GM23338 (cell line): Measurements from ENCODE around the gene ZSWIM9. TPM values are rescaled to one million over a fixed set of nuclear protein-coding genes. Genes with fewer than 3 reads are reported as not detected.

Source experiments
- ATAC-seq: fragments of 200-7000 bp; cut with Tn5 transposase; 3 replicates; pipeline ENCODE4 v1.9.1; 2020
- DNase-seq: peaks from one replicate; pipeline ENCODE4 v3.0.0-alpha.2; 2015; ENCODE audit warnings: low spot score
- H2AFZ ChIP-seq: fragments of 200-600 bp; sonication (generic); 2 replicates; pipeline ENCODE4 v1.8.0; 2016; ENCODE audit warnings: antibody characterized with exemption, mild to moderate bottlenecking, moderate library complexity
- H3F3A ChIP-seq: fragments of 200-600 bp; sonication (generic); replicated peaks from 2 replicates; pipeline ENCODE4 v1.8.0; 2017; ENCODE audit warnings: antibody characterized with exemption, mixed run types, low read depth
- H3K27ac ChIP-seq: fragments of 200-600 bp; sonication (generic); 2 replicates; pipeline ENCODE4 v1.6.1; 2016; ENCODE audit warnings: low read depth
- H3K27me3 ChIP-seq: fragments of 200-600 bp; sonication (generic); 2 replicates; pipeline ENCODE4 v1.8.0; 2016; ENCODE audit warnings: mild to moderate bottlenecking, mixed run types, moderate library complexity; ENCODE audit not compliant: insufficient read depth
- H3K36me3 ChIP-seq: fragments of 200-600 bp; sonication (generic); 2 replicates; pipeline ENCODE4 v1.8.0; 2016; ENCODE audit warnings: mild to moderate bottlenecking; ENCODE audit not compliant: insufficient read depth
- H3K4me1 ChIP-seq: fragments of 200-600 bp; sonication (generic); 2 replicates; pipeline ENCODE4 v1.8.0; 2016; ENCODE audit warnings: mild to moderate bottlenecking, moderate library complexity; ENCODE audit not compliant: insufficient read depth
- H3K4me2 ChIP-seq: fragments of 200-600 bp; sonication (generic); 2 replicates; pipeline ENCODE4 v1.7.1; 2017; ENCODE audit warnings: mixed run types
- H3K4me3 ChIP-seq: fragments of 200-600 bp; sonication (generic); 2 replicates; pipeline ENCODE4 v1.6.1; 2016; ENCODE audit warnings: mixed run types
- H3K79me2 ChIP-seq: fragments of 200-600 bp; sonication (generic); replicated peaks from 2 replicates; pipeline ENCODE4 v1.8.0; 2017; ENCODE audit warnings: mild to moderate bottlenecking; ENCODE audit not compliant: insufficient read depth
- H3K9me2 ChIP-seq: fragments of 200-600 bp; sonication (generic); 2 replicates; pipeline ENCODE4 v1.8.0; 2017; ENCODE audit not compliant: insufficient read depth
- H4K20me1 ChIP-seq: fragments of 200-600 bp; sonication (generic); replicated peaks from 2 replicates; pipeline ENCODE4 v1.8.0; 2017; ENCODE audit warnings: mild to moderate bottlenecking; ENCODE audit not compliant: insufficient read depth
- H3K27ac Mint-ChIP-seq: 2 replicates; pipeline ENCODE4 v1.8.0; 2020; ENCODE audit warnings: inconsistent platforms, mild to moderate bottlenecking, moderate library complexity, mixed read lengths
- H3K27me3 Mint-ChIP-seq: 3 replicates; pipeline ENCODE4 v1.8.0; 2022; ENCODE audit warnings: low read depth, mild to moderate bottlenecking, moderate library complexity, mixed read lengths, inconsistent platforms; ENCODE audit not compliant: insufficient read depth, poor library complexity
- H3K36me3 Mint-ChIP-seq: 3 replicates; pipeline ENCODE4 v1.8.0; 2021; ENCODE audit warnings: low read depth, mild to moderate bottlenecking, inconsistent platforms, moderate library complexity, mixed read lengths
- H3K4me1 Mint-ChIP-seq: 3 replicates; pipeline ENCODE4 v1.8.0; 2020; ENCODE audit warnings: mild to moderate bottlenecking, inconsistent platforms, mixed read lengths
- H3K4me3 Mint-ChIP-seq: 3 replicates; pipeline ENCODE4 v1.8.0; 2021; ENCODE audit warnings: moderate library complexity, mild to moderate bottlenecking, inconsistent platforms, mixed read lengths
- H3K9me3 Mint-ChIP-seq: 3 replicates; pipeline ENCODE4 v1.8.0; 2020; ENCODE audit warnings: moderate library complexity, mild to moderate bottlenecking, inconsistent platforms, mixed read lengths
- CREB1 ChIP-seq: fragments of 250-450 bp; sonication (Bioruptor Pico); IDR thresholded peaks from 2 replicates; pipeline ENCODE4 v1.5.0; 2020; ENCODE audit warnings: low read depth, mild to moderate bottlenecking, moderate library complexity
- EZH2 ChIP-seq: fragments of 200-600 bp; sonication (generic); IDR thresholded peaks from one replicate; pipeline ENCODE4 v1.8.0; 2017; ENCODE audit warnings: antibody characterized with exemption, mild to moderate bottlenecking, low read depth; ENCODE audit not compliant: unreplicated experiment
- EZH2phosphoT487 ChIP-seq: fragments of 200-600 bp; sonication (generic); IDR thresholded peaks from one replicate; pipeline ENCODE4 v1.8.1; 2018; ENCODE audit warnings: antibody characterized with exemption; ENCODE audit not compliant: unreplicated experiment
- JUNB ChIP-seq: IDR thresholded peaks from one replicate; pipeline ENCODE4 v1.6.1; 2016; ENCODE audit warnings: antibody characterized with exemption; ENCODE audit not compliant: unreplicated experiment
- NANOG ChIP-seq: IDR thresholded peaks from 2 replicates; pipeline ENCODE4 v1.6.1; 2016; ENCODE audit warnings: antibody characterized with exemption, borderline replicate concordance
- POLR2AphosphoS5 ChIP-seq: IDR thresholded peaks from 2 replicates; pipeline ENCODE4 v1.6.1; 2016; ENCODE audit warnings: antibody characterized with exemption, low read depth
- STAT1 ChIP-seq: IDR thresholded peaks from one replicate; pipeline ENCODE4 v1.6.1; 2016; ENCODE audit warnings: antibody characterized with exemption; ENCODE audit not compliant: unreplicated experiment
- ZNF114 ChIP-seq: fragments of 250-450 bp; sonication (Bioruptor Pico); IDR thresholded peaks from 2 replicates; pipeline ENCODE4 v1.5.0; 2020; ENCODE audit warnings: mild to moderate bottlenecking, moderate library complexity
- ZNF331 ChIP-seq: fragments of 250-450 bp; sonication (Bioruptor Pico); IDR thresholded peaks from 2 replicates; pipeline ENCODE4 v1.5.0; 2020; ENCODE audit warnings: low read depth, mild to moderate bottlenecking, moderate library complexity
- polyA plus RNA-seq: library from polyadenylated mRNA; unstranded; fragments of >200 nt; fragmentation: Nextera tagmentation; extraction: Ambion mirVana; gene quantifications from 2 replicates; pipeline ENCODE4 v1.2.1, GENCODE V29; 2016
- total RNA-seq: library from RNA; depleted of rRNA; stranded (reverse); fragments of >200 nt; shearing (Covaris generic); gene quantifications from 2 replicates; pipeline ENCODE4 v1.2.3, GENCODE V29; 2014
- TF ChIP-seq, protein P1 (sequence below), 2 experiments: fragments of 200-600 bp in 1 of 2; sonication (generic) in 1 of 2; conservative IDR thresholded peaks; 2 replicates each; pipeline versions ENCODE4 v1.5.1 to v1.6.1; 2016 to 2017; ENCODE audit warnings: antibody characterized with exemption in 2 of 2, low read depth in 2 of 2, mild to moderate bottlenecking in 2 of 2, moderate library complexity in 1 of 2
- TF ChIP-seq, protein P2 (sequence below): fragments of 250-450 bp; sonication (Bioruptor Pico); IDR thresholded peaks from 2 replicates; pipeline ENCODE4 v1.5.0; 2020; ENCODE audit warnings: mild to moderate bottlenecking, moderate library complexity
- TF ChIP-seq, protein P3 (sequence below): IDR thresholded peaks from 2 replicates; pipeline ENCODE4 v1.6.1; 2016; ENCODE audit warnings: antibody characterized with exemption
- TF ChIP-seq, protein P4 (sequence below): IDR thresholded peaks from one replicate; pipeline ENCODE4 v1.6.1; 2018; ENCODE audit warnings: antibody characterized with exemption; ENCODE audit not compliant: unreplicated experiment

Gene ZSWIM9
- total and polyA plus RNA-seq, 2 experiments from 2014 or later: 2.9 to 9.1 TPM

DNA sequence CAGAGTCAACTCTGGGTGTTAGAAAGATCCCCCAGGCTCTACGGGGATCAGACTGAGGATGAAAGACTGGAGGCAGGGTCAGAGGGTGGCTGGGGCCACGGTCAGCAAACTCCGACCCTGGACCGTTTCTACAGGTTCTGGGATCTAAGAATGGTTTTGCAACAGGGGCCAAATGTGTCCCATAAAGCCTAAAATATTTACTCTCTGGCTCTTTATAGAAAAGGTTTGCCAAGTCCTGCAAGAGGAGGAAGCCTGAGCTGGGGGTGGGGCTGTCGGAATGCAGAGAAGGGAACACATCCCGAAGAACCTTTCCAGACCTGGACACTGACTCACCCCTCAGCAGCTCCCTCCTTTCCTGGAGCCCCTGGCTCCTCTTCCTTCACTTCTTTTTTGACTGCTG is 21.1 kb upstream of the ZSWIM9 start:
- H3K36me3 Mint-ChIP-seq: peaks cover 67% of the 10 kb centered on the region
- ATAC-seq: no peak

More for the DNA sequence above, 21.1 kb upstream of the ZSWIM9 start:
- TF ChIP-seq, protein P1, sequence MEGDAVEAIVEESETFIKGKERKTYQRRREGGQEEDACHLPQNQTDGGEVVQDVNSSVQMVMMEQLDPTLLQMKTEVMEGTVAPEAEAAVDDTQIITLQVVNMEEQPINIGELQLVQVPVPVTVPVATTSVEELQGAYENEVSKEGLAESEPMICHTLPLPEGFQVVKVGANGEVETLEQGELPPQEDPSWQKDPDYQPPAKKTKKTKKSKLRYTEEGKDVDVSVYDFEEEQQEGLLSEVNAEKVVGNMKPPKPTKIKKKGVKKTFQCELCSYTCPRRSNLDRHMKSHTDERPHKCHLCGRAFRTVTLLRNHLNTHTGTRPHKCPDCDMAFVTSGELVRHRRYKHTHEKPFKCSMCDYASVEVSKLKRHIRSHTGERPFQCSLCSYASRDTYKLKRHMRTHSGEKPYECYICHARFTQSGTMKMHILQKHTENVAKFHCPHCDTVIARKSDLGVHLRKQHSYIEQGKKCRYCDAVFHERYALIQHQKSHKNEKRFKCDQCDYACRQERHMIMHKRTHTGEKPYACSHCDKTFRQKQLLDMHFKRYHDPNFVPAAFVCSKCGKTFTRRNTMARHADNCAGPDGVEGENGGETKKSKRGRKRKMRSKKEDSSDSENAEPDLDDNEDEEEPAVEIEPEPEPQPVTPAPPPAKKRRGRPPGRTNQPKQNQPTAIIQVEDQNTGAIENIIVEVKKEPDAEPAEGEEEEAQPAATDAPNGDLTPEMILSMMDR (conservative IDR thresholded peaks at IDR 0.05; ENCODE audit: low read depth in 2 of 2): no peak
- TF ChIP-seq NANOG: no peak
- no peak for TF ChIP-seq STAT1
- no peak for TF ChIP-seq CREB1 (CRISPR knock-in tag)
- no peak for TF ChIP-seq JUNB
- TF ChIP-seq ZNF331 (CRISPR knock-in tag): no peak
- TF ChIP-seq, protein P2, sequence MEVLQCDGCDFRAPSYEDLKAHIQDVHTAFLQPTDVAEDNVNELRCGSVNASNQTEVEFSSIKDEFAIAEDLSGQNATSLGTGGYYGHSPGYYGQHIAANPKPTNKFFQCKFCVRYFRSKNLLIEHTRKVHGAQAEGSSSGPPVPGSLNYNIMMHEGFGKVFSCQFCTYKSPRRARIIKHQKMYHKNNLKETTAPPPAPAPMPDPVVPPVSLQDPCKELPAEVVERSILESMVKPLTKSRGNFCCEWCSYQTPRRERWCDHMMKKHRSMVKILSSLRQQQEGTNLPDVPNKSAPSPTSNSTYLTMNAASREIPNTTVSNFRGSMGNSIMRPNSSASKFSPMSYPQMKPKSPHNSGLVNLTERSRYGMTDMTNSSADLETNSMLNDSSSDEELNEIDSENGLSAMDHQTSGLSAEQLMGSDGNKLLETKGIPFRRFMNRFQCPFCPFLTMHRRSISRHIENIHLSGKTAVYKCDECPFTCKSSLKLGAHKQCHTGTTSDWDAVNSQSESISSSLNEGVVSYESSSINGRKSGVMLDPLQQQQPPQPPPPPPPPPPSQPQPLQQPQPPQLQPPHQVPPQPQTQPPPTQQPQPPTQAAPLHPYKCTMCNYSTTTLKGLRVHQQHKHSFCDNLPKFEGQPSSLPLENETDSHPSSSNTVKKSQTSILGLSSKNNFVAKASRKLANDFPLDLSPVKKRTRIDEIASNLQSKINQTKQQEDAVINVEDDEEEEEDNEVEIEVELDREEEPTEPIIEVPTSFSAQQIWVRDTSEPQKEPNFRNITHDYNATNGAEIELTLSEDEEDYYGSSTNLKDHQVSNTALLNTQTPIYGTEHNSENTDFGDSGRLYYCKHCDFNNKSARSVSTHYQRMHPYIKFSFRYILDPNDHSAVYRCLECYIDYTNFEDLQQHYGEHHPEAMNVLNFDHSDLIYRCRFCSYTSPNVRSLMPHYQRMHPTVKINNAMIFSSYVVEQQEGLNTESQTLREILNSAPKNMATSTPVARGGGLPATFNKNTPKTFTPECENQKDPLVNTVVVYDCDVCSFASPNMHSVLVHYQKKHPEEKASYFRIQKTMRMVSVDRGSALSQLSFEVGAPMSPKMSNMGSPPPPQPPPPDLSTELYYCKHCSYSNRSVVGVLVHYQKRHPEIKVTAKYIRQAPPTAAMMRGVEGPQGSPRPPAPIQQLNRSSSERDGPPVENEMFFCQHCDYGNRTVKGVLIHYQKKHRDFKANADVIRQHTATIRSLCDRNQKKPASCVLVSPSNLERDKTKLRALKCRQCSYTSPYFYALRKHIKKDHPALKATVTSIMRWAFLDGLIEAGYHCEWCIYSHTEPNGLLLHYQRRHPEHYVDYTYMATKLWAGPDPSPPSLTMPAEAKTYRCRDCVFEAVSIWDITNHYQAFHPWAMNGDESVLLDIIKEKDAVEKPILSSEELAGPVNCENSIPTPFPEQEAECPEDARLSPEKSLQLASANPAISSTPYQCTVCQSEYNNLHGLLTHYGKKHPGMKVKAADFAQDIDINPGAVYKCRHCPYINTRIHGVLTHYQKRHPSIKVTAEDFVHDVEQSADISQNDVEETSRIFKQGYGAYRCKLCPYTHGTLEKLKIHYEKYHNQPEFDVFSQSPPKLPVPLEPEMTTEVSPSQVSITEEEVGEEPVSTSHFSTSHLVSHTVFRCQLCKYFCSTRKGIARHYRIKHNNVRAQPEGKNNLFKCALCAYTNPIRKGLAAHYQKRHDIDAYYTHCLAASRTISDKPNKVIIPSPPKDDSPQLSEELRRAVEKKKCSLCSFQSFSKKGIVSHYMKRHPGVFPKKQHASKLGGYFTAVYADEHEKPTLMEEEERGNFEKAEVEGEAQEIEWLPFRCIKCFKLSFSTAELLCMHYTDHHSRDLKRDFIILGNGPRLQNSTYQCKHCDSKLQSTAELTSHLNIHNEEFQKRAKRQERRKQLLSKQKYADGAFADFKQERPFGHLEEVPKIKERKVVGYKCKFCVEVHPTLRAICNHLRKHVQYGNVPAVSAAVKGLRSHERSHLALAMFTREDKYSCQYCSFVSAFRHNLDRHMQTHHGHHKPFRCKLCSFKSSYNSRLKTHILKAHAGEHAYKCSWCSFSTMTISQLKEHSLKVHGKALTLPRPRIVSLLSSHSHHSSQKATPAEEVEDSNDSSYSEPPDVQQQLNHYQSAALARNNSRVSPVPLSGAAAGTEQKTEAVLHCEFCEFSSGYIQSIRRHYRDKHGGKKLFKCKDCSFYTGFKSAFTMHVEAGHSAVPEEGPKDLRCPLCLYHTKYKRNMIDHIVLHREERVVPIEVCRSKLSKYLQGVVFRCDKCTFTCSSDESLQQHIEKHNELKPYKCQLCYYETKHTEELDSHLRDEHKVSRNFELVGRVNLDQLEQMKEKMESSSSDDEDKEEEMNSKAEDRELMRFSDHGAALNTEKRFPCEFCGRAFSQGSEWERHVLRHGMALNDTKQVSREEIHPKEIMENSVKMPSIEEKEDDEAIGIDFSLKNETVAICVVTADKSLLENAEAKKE (CRISPR knock-in tag): no peak
- TF ChIP-seq POLR2AphosphoS5: no peak
- TF ChIP-seq, protein P3, sequence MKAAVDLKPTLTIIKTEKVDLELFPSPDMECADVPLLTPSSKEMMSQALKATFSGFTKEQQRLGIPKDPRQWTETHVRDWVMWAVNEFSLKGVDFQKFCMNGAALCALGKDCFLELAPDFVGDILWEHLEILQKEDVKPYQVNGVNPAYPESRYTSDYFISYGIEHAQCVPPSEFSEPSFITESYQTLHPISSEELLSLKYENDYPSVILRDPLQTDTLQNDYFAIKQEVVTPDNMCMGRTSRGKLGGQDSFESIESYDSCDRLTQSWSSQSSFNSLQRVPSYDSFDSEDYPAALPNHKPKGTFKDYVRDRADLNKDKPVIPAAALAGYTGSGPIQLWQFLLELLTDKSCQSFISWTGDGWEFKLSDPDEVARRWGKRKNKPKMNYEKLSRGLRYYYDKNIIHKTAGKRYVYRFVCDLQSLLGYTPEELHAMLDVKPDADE: no peak
- TF ChIP-seq EZH2: no peak
- TF ChIP-seq EZH2phosphoT487: no peak
- TF ChIP-seq, protein P4, sequence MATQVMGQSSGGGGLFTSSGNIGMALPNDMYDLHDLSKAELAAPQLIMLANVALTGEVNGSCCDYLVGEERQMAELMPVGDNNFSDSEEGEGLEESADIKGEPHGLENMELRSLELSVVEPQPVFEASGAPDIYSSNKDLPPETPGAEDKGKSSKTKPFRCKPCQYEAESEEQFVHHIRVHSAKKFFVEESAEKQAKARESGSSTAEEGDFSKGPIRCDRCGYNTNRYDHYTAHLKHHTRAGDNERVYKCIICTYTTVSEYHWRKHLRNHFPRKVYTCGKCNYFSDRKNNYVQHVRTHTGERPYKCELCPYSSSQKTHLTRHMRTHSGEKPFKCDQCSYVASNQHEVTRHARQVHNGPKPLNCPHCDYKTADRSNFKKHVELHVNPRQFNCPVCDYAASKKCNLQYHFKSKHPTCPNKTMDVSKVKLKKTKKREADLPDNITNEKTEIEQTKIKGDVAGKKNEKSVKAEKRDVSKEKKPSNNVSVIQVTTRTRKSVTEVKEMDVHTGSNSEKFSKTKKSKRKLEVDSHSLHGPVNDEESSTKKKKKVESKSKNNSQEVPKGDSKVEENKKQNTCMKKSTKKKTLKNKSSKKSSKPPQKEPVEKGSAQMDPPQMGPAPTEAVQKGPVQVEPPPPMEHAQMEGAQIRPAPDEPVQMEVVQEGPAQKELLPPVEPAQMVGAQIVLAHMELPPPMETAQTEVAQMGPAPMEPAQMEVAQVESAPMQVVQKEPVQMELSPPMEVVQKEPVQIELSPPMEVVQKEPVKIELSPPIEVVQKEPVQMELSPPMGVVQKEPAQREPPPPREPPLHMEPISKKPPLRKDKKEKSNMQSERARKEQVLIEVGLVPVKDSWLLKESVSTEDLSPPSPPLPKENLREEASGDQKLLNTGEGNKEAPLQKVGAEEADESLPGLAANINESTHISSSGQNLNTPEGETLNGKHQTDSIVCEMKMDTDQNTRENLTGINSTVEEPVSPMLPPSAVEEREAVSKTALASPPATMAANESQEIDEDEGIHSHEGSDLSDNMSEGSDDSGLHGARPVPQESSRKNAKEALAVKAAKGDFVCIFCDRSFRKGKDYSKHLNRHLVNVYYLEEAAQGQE: no peak
- TF ChIP-seq ZNF114: no peak
- Histone ChIP-seq H3K36me3 (peaks cover 38% of the 10 kb centered on the region), H3K4me1 (no peaks in the 10 kb centered on the region), H3K9me2 (no peaks in the 10 kb centered on the region), H3K4me2 (no peak overlapping the region), H3K27me3 (no peaks in the 10 kb centered on the region), H3F3A (no peaks in the 10 kb centered on the region), H3K79me2 (no peaks in the 10 kb centered on the region), H3K27ac (no peak overlapping the region), H3K4me3 (no peak overlapping the region), H2AFZ (no peak overlapping the region), H4K20me1 (peaks cover 6% of the 10 kb centered on the region)
- Mint-ChIP-seq H3K4me3 (no peak overlapping the region), H3K27me3 (peaks cover 2% of the 10 kb centered on the region), H3K4me1 (no peaks in the 10 kb centered on the region), H3K27ac (no peak overlapping the region), H3K9me3 (no peaks in the 10 kb centered on the region)
- no peak for DNase-seq
